Hepatocyte (in vitro differentiated cells): Measurements from ENCODE around the gene GRIK4. TPM values are rescaled to one million over a fixed set of nuclear protein-coding genes. Genes with fewer than 3 reads are reported as not detected.

Experiments
- DNase-seq: peaks from one replicate; pipeline ENCODE4 v3.0.0-alpha.2; 2016; ENCODE audit warnings: low spot score
- H2AFZ ChIP-seq: fragments of 200-600 bp; sonication (generic); 2 replicates; pipeline ENCODE4 v1.6.0; 2016; ENCODE audit warnings: antibody characterized with exemption, mild to moderate bottlenecking
- H3K27ac ChIP-seq: fragments of 200-600 bp; sonication (generic); 2 replicates; pipeline ENCODE4 v1.5.1; 2016; ENCODE audit warnings: mild to moderate bottlenecking
- H3K27me3 ChIP-seq: fragments of 200-600 bp; sonication (generic); 2 replicates; pipeline ENCODE4 v1.6.1; 2016
- H3K36me3 ChIP-seq: fragments of 200-600 bp; sonication (generic); replicated peaks from 2 replicates; pipeline ENCODE4 v1.5.1; 2016; ENCODE audit warnings: low read depth; ENCODE audit not compliant: insufficient read depth
- H3K4me1 ChIP-seq: fragments of 200-600 bp; sonication (generic); 2 replicates; pipeline ENCODE4 v1.5.1; 2016; ENCODE audit warnings: mild to moderate bottlenecking, moderate library complexity; ENCODE audit not compliant: insufficient read depth
- H3K4me2 ChIP-seq: fragments of 200-600 bp; sonication (generic); 2 replicates; pipeline ENCODE4 v1.6.0; 2016
- H3K4me3 ChIP-seq: fragments of 200-600 bp; sonication (generic); 2 replicates; pipeline ENCODE4 v1.5.1; 2016; ENCODE audit warnings: mild to moderate bottlenecking
- H3K79me2 ChIP-seq: fragments of 200-600 bp; sonication (generic); 2 replicates; pipeline ENCODE4 v1.6.0; 2017; ENCODE audit warnings: mild to moderate bottlenecking
- H3K9me2 ChIP-seq: fragments of 200-600 bp; sonication (generic); replicated peaks from 2 replicates; pipeline ENCODE4 v1.6.0; 2017; ENCODE audit warnings: mild to moderate bottlenecking; ENCODE audit not compliant: insufficient read depth
- H3K9me3 ChIP-seq: fragments of 200-600 bp; sonication (generic); 2 replicates; pipeline ENCODE4 v1.5.1; 2016; ENCODE audit warnings: low read depth, mild to moderate bottlenecking
- H4K20me1 ChIP-seq: fragments of 200-600 bp; sonication (generic); 2 replicates; pipeline ENCODE4 v1.6.0; 2016; ENCODE audit warnings: mild to moderate bottlenecking; ENCODE audit not compliant: insufficient read depth, poor library complexity, severe bottlenecking
- CTCF ChIP-seq: fragments of 200-600 bp; sonication (generic); IDR thresholded peaks from 2 replicates; pipeline ENCODE4 v1.5.1; 2016; ENCODE audit warnings: antibody characterized with exemption, mild to moderate bottlenecking; ENCODE audit not compliant: poor library complexity
- EZH2 ChIP-seq: fragments of 200-600 bp; sonication (generic); IDR thresholded peaks from 2 replicates; pipeline ENCODE4 v1.6.1; 2016; ENCODE audit warnings: antibody characterized with exemption, mild to moderate bottlenecking, borderline replicate concordance
- EZH2phosphoT487 ChIP-seq: fragments of 200-600 bp; sonication (generic); IDR thresholded peaks from one replicate; pipeline ENCODE4 v1.6.1; 2018; ENCODE audit warnings: antibody characterized with exemption, mild to moderate bottlenecking, low read depth, moderate library complexity; ENCODE audit not compliant: unreplicated experiment, severe bottlenecking
- WGBS: methylation state at CpG from one replicate; pipeline ENCODE4 v1.1.6; 2016; ENCODE audit warnings: low lambda C conversion rate; ENCODE audit errors: missing lambda C conversion rate; 5-methylcytosine and 5-hydroxymethylcytosine counted together
- polyA plus RNA-seq: library from polyadenylated mRNA; unstranded; fragments of >200 nt; fragmentation: Nextera tagmentation; extraction: Ambion mirVana; gene quantifications from 2 replicates; pipeline ENCODE4 v1.2.1, GENCODE V29; 2016
- total RNA-seq: library from RNA; depleted of rRNA; stranded (reverse); fragments of >200 nt; gene quantifications from 2 replicates; pipeline ENCODE4 v1.2.3, GENCODE V29; 2014

The GRIK4 gene
- total and polyA plus RNA-seq, 2 experiments from 2014 or later = 1.5 to 2.3 TPM

- H3K27me3 ChIP-seq = peaks cover 49% of the 10 kb centered on the region
- no peaks in the 10 kb centered on the region for H3K36me3 ChIP-seq
- peak overlapping the region; percentile 77 for H3K4me2 ChIP-seq
- H3K9me2 ChIP-seq = no peaks in the 10 kb centered on the region
- H3K27ac ChIP-seq = no peak overlapping the region
- H3K9me3 ChIP-seq = no peaks in the 10 kb centered on the region
- no peaks in the 10 kb centered on the region for H3K79me2 ChIP-seq
- peaks cover 5% of the 10 kb centered on the region for H3K4me1 ChIP-seq
- WGBS = 16% methylated on average over 11 of the region's 73 CpGs
- TF ChIP-seq CTCF (no peak), EZH2phosphoT487 (no peak), EZH2 (no peak)
- H2AFZ ChIP-seq = no peak overlapping the region
- H4K20me1 ChIP-seq = no peaks in the 10 kb centered on the region
- no peak for DNase-seq
- no peak overlapping the region for H3K4me3 ChIP-seq
These were observed 531 bp downstream of the GRIK4 start for GRCh38 chr11:120511820-120512738.

- no peak for TF ChIP-seq EZH2
- TF ChIP-seq EZH2phosphoT487 = no peak
- no peak for TF ChIP-seq CTCF
- Histone ChIP-seq H3K9me2 (no peaks in the 10 kb centered on the region), H3K4me1 (peaks cover 14% of the 10 kb centered on the region), H3K27me3 (peaks cover 49% of the 10 kb centered on the region), H4K20me1 (no peaks in the 10 kb centered on the region), H3K4me2 (peak overlapping the region; percentile 77), H3K4me3 (no peak overlapping the region), H3K9me3 (no peaks in the 10 kb centered on the region), H3K36me3 (no peaks in the 10 kb centered on the region), H3K79me2 (no peaks in the 10 kb centered on the region), H2AFZ (no peak overlapping the region), H3K27ac (no peak overlapping the region)
- DNase-seq = no peak
- WGBS = 91% methylated on average over 13 of the region's 22 CpGs
These were observed 1.3 kb downstream of the GRIK4 start for GRCh38 chr11:120512739-120513435.

GRCh38 chr11:120513436-120514315 lies 2.1 kb downstream of the GRIK4 start:
- Histone ChIP-seq H3K9me3 (no peaks in the 10 kb centered on the region), H3K4me3 (no peak overlapping the region), H4K20me1 (no peaks in the 10 kb centered on the region), H3K4me1 (peaks cover 21% of the 10 kb centered on the region), H2AFZ (no peak overlapping the region), H3K27me3 (peaks cover 50% of the 10 kb centered on the region), H3K79me2 (no peaks in the 10 kb centered on the region), H3K36me3 (no peaks in the 10 kb centered on the region), H3K4me2 (no peak overlapping the region), H3K27ac (no peak overlapping the region), H3K9me2 (no peaks in the 10 kb centered on the region)
- WGBS = 85% methylated on average over 19 of the region's 19 CpGs
- DNase-seq = no peak
- TF ChIP-seq CTCF (no peak), EZH2phosphoT487 (no peak), EZH2 (no peak)
